ENCODE measurements around the gene ABHD12B.
"Not testable (repeated sequence)": the region's sequence is repeated elsewhere in the genome, so short reads cannot be mapped to it uniquely, and the experiment has no call there.

The ABHD12B gene

GRCh38 chr14:50887476-50887875, 15.6 kb downstream of the ABHD12B start:
- H3K27ac ChIP-seq: no peak overlapping the region
- no peak overlapping the region for H3K4me3 ChIP-seq
- H3K9ac ChIP-seq (ENCODE audit: insufficient read length): no peak overlapping the region
- no peaks in the 10 kb centered on the region for H3K9me3 ChIP-seq (ENCODE audit: low read depth, low read length)
- TF ChIP-seq POLR2AphosphoS5 (IDR thresholded peaks at IDR 0.05; ENCODE audit: borderline replicate concordance, low read depth, low read length) (no peak), FOXP2 (optimal IDR thresholded peaks at IDR 0.05; ENCODE audit: control extremely low read depth, extremely low read length, insufficient read depth) (no peak), EZH2 (IDR thresholded peaks at IDR 0.05) (no peak)
- DNase-seq (ENCODE audit: low read depth, low spot score): no peak
- H3K36me3 ChIP-seq (ENCODE audit: insufficient read depth, low read length): no peaks in the 10 kb centered on the region

GRCh38 chr14:50892255-50892654, 20.4 kb downstream of the ABHD12B start:
- Histone ChIP-seq H3K9me3 (ENCODE audit: low read depth, low read length) (no peaks in the 10 kb centered on the region), H3K4me3 (no peak overlapping the region), H3K9ac (ENCODE audit: insufficient read length) (no peak overlapping the region), H3K36me3 (ENCODE audit: insufficient read depth, low read length) (no peaks in the 10 kb centered on the region), H3K27ac (no peak overlapping the region)
- no peak for TF ChIP-seq EZH2 (IDR thresholded peaks at IDR 0.05)
- no peak for TF ChIP-seq POLR2AphosphoS5 (IDR thresholded peaks at IDR 0.05; ENCODE audit: borderline replicate concordance, low read depth, low read length)
- no peak for TF ChIP-seq FOXP2 (optimal IDR thresholded peaks at IDR 0.05; ENCODE audit: control extremely low read depth, extremely low read length, insufficient read depth)
- DNase-seq (ENCODE audit: low read depth, low spot score): no peak

GRCh38 chr14:50896421-50896820, 24.6 kb downstream of the ABHD12B start:
- H3K9ac ChIP-seq (ENCODE audit: insufficient read length); H3K27ac ChIP-seq; H3K4me3 ChIP-seq; DNase-seq (ENCODE audit: low read depth, low spot score); H3K36me3 ChIP-seq (ENCODE audit: insufficient read depth, low read length); H3K9me3 ChIP-seq (ENCODE audit: low read depth, low read length): not testable (repeated sequence)

GRCh38 chr14:50897005-50897404, 25.2 kb downstream of the ABHD12B start:
- not testable (repeated sequence) for H3K36me3 ChIP-seq (ENCODE audit: insufficient read depth, low read length); H3K9me3 ChIP-seq (ENCODE audit: low read depth, low read length); H3K4me3 ChIP-seq; DNase-seq (ENCODE audit: low read depth, low spot score); H3K9ac ChIP-seq (ENCODE audit: insufficient read length); H3K27ac ChIP-seq

- Histone ChIP-seq H3K9me3 (ENCODE audit: low read depth, low read length) (no peaks in the 10 kb centered on the region), H3K27ac (no peak overlapping the region), H3K9ac (ENCODE audit: insufficient read length) (no peak overlapping the region), H3K36me3 (ENCODE audit: insufficient read depth, low read length) (no peaks in the 10 kb centered on the region), H3K4me3 (no peak overlapping the region)
- TF ChIP-seq EZH2 (IDR thresholded peaks at IDR 0.05): no peak
- no peak for TF ChIP-seq FOXP2 (optimal IDR thresholded peaks at IDR 0.05; ENCODE audit: control extremely low read depth, extremely low read length, insufficient read depth)
- no peak for TF ChIP-seq POLR2AphosphoS5 (IDR thresholded peaks at IDR 0.05; ENCODE audit: borderline replicate concordance, low read depth, low read length)
- no peak for DNase-seq (ENCODE audit: low read depth, low spot score)
Observed at GRCh38 chr14:50897658-50898175, 25.9 kb downstream of the ABHD12B start.

- no peak overlapping the region for H3K9ac ChIP-seq (ENCODE audit: insufficient read length)
Observed at GRCh38 chr14:50901361-50901760, 29.5 kb downstream of the ABHD12B start.

GRCh38 chr14:50904719-50905118, 32.9 kb downstream of the ABHD12B start:
- no peaks in the 10 kb centered on the region for H3K36me3 ChIP-seq (ENCODE audit: insufficient read depth, low read length)
- H3K9ac ChIP-seq (ENCODE audit: insufficient read length): no peak overlapping the region
- TF ChIP-seq EZH2 (IDR thresholded peaks at IDR 0.05): no peak
- no peak overlapping the region for H3K27ac ChIP-seq
- DNase-seq (ENCODE audit: low read depth, low spot score): no peak
- H3K9me3 ChIP-seq (ENCODE audit: low read depth, low read length): no peaks in the 10 kb centered on the region
- H3K4me3 ChIP-seq: no peak overlapping the region

More at GRCh38 chr14:50901361-50901760, 29.5 kb downstream of the ABHD12B start:
- DNase-seq (ENCODE audit: low read depth, low spot score): no peak
- no peaks in the 10 kb centered on the region for H3K36me3 ChIP-seq (ENCODE audit: insufficient read depth, low read length)
- H3K27ac ChIP-seq: no peak overlapping the region
- TF ChIP-seq FOXP2 (optimal IDR thresholded peaks at IDR 0.05; ENCODE audit: control extremely low read depth, extremely low read length, insufficient read depth) (no peak), EZH2 (IDR thresholded peaks at IDR 0.05) (no peak), POLR2AphosphoS5 (IDR thresholded peaks at IDR 0.05; ENCODE audit: borderline replicate concordance, low read depth, low read length) (no peak)
- no peak overlapping the region for H3K4me3 ChIP-seq
- H3K9me3 ChIP-seq (ENCODE audit: low read depth, low read length): no peaks in the 10 kb centered on the region

GRCh38 chr14:50906326-50907065, 34.6 kb downstream of the ABHD12B start:
- no peak for DNase-seq (ENCODE audit: low read depth, low spot score)
- H3K9ac ChIP-seq (ENCODE audit: insufficient read length): no peak overlapping the region
- no peak overlapping the region for H3K27ac ChIP-seq
- H3K9me3 ChIP-seq (ENCODE audit: low read depth, low read length): no peaks in the 10 kb centered on the region
- H3K36me3 ChIP-seq (ENCODE audit: insufficient read depth, low read length): no peaks in the 10 kb centered on the region
- H3K4me3 ChIP-seq: no peak overlapping the region
- no peak for TF ChIP-seq EZH2 (IDR thresholded peaks at IDR 0.05)
- no peak for TF ChIP-seq FOXP2 (optimal IDR thresholded peaks at IDR 0.05; ENCODE audit: control extremely low read depth, extremely low read length, insufficient read depth)
- no peak for TF ChIP-seq POLR2AphosphoS5 (IDR thresholded peaks at IDR 0.05; ENCODE audit: borderline replicate concordance, low read depth, low read length)

Data from SK-N-MC (cell line).